ENCODE results near the gene CFAP97.
"Not testable (repeated sequence)": the region's sequence is repeated elsewhere in the genome, so short reads cannot be mapped to it uniquely, and the experiment has no call there.

The CFAP97 gene

DNA sequence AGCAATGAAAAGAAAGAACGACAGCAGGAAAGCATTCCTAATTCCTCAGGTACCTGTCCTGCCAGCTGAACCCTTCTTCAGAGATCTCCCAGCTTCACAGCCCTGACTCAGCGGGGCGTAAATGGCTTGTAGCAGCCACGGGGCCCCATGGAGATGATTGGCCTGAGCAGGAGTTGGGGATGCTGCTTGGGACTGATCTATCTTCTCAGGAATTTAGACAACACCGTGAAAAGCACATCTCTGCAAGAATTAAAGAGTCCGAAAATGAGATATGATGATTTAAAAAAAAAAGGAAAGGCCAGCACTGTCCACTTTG, 83.2 kb downstream of the CFAP97 start:
- no peaks in the 10 kb centered on the region for H3K36me3 Mint-ChIP-seq (ENCODE audit: low read depth)
- H3K4me3 Mint-ChIP-seq = no peak overlapping the region
- no peaks in the 10 kb centered on the region for H3K9me3 Mint-ChIP-seq
- H3K27me3 Mint-ChIP-seq = peaks cover 30% of the 10 kb centered on the region
- no peaks in the 10 kb centered on the region for H3K4me1 Mint-ChIP-seq (ENCODE audit: low read depth)
- H3K27ac Mint-ChIP-seq = no peak overlapping the region

DNA sequence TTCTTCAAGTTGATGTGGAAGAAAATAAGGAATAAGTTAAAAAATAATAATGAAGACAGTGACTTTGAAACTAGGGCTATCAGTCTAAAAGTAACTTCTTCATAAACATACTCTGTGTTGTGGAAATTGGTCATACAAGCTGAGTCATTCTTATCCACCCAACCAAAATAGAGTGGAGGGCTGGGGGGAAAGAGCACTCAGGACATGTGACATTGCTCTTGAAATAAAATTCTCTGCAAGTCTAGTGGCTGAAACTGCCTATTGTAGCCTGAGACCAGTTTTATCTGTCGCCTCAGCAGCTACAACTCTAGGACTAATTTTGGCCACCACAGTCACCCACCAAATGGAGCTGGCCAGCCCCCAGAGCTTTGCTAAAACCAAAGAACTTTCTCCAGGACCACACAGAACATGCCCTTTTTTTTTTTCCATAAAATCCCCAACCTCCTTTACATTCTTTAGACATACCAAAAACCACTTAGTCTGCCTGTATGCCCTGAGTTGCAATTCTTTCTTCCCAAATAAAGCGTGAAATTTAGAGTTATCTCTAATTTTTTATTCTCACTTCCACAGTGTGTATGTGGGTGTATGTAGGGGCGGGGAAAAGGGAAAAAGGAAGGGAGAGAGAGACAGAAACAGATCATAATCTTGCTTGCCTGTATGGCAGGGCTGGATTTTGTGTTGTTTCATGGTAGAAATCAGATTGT, 83.7 kb downstream of the CFAP97 start:
- Mint-ChIP-seq H3K9me3 (no peaks in the 10 kb centered on the region), H3K4me1 (ENCODE audit: low read depth) (no peaks in the 10 kb centered on the region), H3K36me3 (ENCODE audit: low read depth) (no peaks in the 10 kb centered on the region), H3K27me3 (peaks cover 28% of the 10 kb centered on the region), H3K4me3 (no peak overlapping the region), H3K27ac (no peak overlapping the region)

- H3K4me3 Mint-ChIP-seq; H3K4me1 Mint-ChIP-seq (ENCODE audit: low read depth); H3K27ac Mint-ChIP-seq; H3K9me3 Mint-ChIP-seq; H3K36me3 Mint-ChIP-seq (ENCODE audit: low read depth): not testable (repeated sequence)
- peaks cover 30% of the 10 kb centered on the region for H3K27me3 Mint-ChIP-seq
Observed at GRCh38 chr4:185119467-185119866, 84.3 kb downstream of the CFAP97 start.

- no peak overlapping the region for H3K27ac Mint-ChIP-seq
- peaks cover 36% of the 10 kb centered on the region for H3K27me3 Mint-ChIP-seq
- H3K4me3 Mint-ChIP-seq = no peak overlapping the region
- H3K9me3 Mint-ChIP-seq = no peaks in the 10 kb centered on the region
- no peaks in the 10 kb centered on the region for H3K36me3 Mint-ChIP-seq (ENCODE audit: low read depth)
- no peaks in the 10 kb centered on the region for H3K4me1 Mint-ChIP-seq (ENCODE audit: low read depth)
Observed at GRCh38 chr4:185118876-185119275, 84.9 kb downstream of the CFAP97 start.

- Mint-ChIP-seq H3K4me1 (ENCODE audit: low read depth) (no peaks in the 10 kb centered on the region), H3K27me3 (peaks cover 29% of the 10 kb centered on the region), H3K27ac (no peak overlapping the region), H3K9me3 (no peaks in the 10 kb centered on the region), H3K4me3 (no peak overlapping the region), H3K36me3 (ENCODE audit: low read depth) (no peaks in the 10 kb centered on the region)
Observed at GRCh38 chr4:185117300-185117934, 86.4 kb downstream of the CFAP97 start.

- H3K4me3 Mint-ChIP-seq = no peak overlapping the region
- peaks cover 27% of the 10 kb centered on the region for H3K27me3 Mint-ChIP-seq
- H3K27ac Mint-ChIP-seq = no peak overlapping the region
- H3K9me3 Mint-ChIP-seq = no peaks in the 10 kb centered on the region
- no peaks in the 10 kb centered on the region for H3K4me1 Mint-ChIP-seq (ENCODE audit: low read depth)
- H3K36me3 Mint-ChIP-seq (ENCODE audit: low read depth) = no peaks in the 10 kb centered on the region
Observed at GRCh38 chr4:185115827-185116232, 88.0 kb downstream of the CFAP97 start.

DNA sequence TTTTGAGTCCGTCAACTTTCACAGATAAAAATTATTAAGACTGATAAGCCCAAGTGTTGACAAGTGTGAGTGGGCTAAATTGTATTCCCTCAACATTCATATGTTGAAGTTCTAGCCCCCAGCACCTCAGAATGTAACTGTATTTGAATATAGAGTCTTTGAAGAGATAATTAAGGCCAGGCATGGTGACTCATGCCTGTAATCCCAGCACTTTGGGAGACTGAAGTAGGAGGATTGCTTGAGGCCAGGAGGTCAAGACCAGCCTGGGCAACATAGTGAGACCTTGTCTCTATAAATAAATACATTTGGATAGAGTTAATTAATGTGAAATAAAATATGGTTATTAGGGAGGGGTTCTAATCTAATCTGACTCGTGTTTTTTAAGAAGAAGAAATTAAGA, 90.5 kb downstream of the CFAP97 start:
- no peaks in the 10 kb centered on the region for H3K4me1 Mint-ChIP-seq (ENCODE audit: low read depth)

GRCh38 chr4:185112104-185112503, 91.7 kb downstream of the CFAP97 start:
- Mint-ChIP-seq H3K9me3 (no peaks in the 10 kb centered on the region), H3K4me3 (no peak overlapping the region), H3K4me1 (ENCODE audit: low read depth) (no peaks in the 10 kb centered on the region), H3K36me3 (ENCODE audit: low read depth) (no peaks in the 10 kb centered on the region), H3K27me3 (peaks cover 31% of the 10 kb centered on the region), H3K27ac (no peak overlapping the region)

More for the DNA sequence above, 90.5 kb downstream of the CFAP97 start:
- Mint-ChIP-seq H3K9me3 (no peaks in the 10 kb centered on the region), H3K4me3 (no peak overlapping the region), H3K27me3 (peaks cover 33% of the 10 kb centered on the region), H3K27ac (no peak overlapping the region), H3K36me3 (ENCODE audit: low read depth) (no peaks in the 10 kb centered on the region)

- H3K36me3 Mint-ChIP-seq (ENCODE audit: low read depth) = no peaks in the 10 kb centered on the region
- no peaks in the 10 kb centered on the region for H3K4me1 Mint-ChIP-seq (ENCODE audit: low read depth)
- H3K27ac Mint-ChIP-seq = no peak overlapping the region
- no peaks in the 10 kb centered on the region for H3K9me3 Mint-ChIP-seq
- H3K27me3 Mint-ChIP-seq = peaks cover 26% of the 10 kb centered on the region
- no peak overlapping the region for H3K4me3 Mint-ChIP-seq
Observed at GRCh38 chr4:185110375-185110823, 93.4 kb downstream of the CFAP97 start.

DNA sequence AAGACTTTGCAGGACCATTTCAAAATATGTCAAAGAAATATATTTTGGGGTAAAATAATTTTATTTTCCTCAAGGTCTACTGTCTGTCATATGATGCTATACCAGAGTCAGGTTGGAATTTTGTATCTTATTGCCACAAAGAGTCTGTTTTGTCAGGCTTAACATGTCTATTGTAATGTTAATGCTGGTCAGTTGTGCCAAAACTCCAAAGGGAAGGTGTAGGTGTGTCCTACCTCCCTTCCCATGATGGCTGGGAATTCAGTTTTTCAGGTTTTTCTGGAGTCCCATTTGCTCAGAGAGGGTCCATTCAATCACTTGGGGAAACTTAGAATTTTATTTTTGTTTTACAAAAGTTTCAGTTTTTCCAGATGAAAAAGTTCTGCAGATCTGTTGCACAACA, 94.1 kb downstream of the CFAP97 start:
- H3K4me3 Mint-ChIP-seq = no peak overlapping the region
- H3K27ac Mint-ChIP-seq = no peak overlapping the region
- peaks cover 23% of the 10 kb centered on the region for H3K27me3 Mint-ChIP-seq
- no peaks in the 10 kb centered on the region for H3K4me1 Mint-ChIP-seq (ENCODE audit: low read depth)
- no peaks in the 10 kb centered on the region for H3K9me3 Mint-ChIP-seq
- no peaks in the 10 kb centered on the region for H3K36me3 Mint-ChIP-seq (ENCODE audit: low read depth)
